ENCODE data around the gene RNGTT. TPM values are rescaled to one million over a fixed set of nuclear protein-coding genes. Genes with fewer than 3 reads are reported as not detected.

Gene RNGTT
- total and polyA plus RNA-seq, 10 of the 15 experiments (the other 5 are each of a cell fraction or from before 2014, with no cell fraction given): 7.7 to 30.4 (median 22.2) TPM

DNA sequence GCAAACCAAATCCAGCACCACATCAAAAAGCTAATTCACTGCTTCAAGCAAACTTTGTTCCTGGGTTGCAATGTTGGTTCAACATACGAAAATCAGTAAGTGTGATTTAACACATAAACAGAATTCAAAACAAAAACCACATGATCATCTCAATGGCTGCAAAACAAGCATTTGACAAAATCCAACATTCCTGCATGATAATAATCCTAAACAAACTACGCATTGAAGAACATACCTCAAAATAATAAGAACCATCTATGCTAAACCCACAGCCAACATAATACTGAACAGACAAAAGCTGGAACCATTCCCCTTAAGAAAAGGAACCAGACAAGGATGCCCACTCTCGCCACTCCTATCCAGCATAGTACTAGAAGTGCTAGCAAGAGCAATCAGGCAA lies 49.9 kb downstream of the RNGTT start:
- Histone ChIP-seq H3K27me3 (replicated peaks in 1 of 2; ENCODE audit: control insufficient read depth in 2 of 2, insufficient read depth in 2 of 2, low read length in 1 of 2) (no peaks in the 10 kb centered on the region), H3K36me3 (ENCODE audit: control insufficient read depth in 2 of 2, insufficient read depth in 2 of 2, low read length in 1 of 2) (peaks cover 0 to 2% of the 10 kb centered on the region in 2 experiments; a peak in 1 of 4 replicates), H3K9ac (ENCODE audit: control insufficient read depth, insufficient read depth, low read length) (no peak overlapping the region), H3K9me3 (replicated peaks; ENCODE audit: control insufficient read depth, insufficient read depth, low read length) (peaks cover 5% of the 10 kb centered on the region), H2AFZ (ENCODE audit: control insufficient read depth, low read depth, low read length) (no peak overlapping the region), H3K27ac (ENCODE audit: control insufficient read depth, insufficient read depth) (no peak overlapping the region), H3K4me1 (ENCODE audit: control insufficient read depth, insufficient read depth, low read length) (no peaks in the 10 kb centered on the region), H3K4me2 (ENCODE audit: control insufficient read depth, insufficient read depth) (no peak overlapping the region), H3K79me2 (ENCODE audit: control insufficient read depth, insufficient read depth, low read length) (no peaks in the 10 kb centered on the region; the same call in none of the 2 replicates), H4K20me1 (ENCODE audit: control insufficient read depth, insufficient read depth) (no peaks in the 10 kb centered on the region), H3K4me3 (no peak overlapping the region)
- FAIRE-seq (no peak), ATAC-seq (no peak), DNase-seq (ENCODE audit: low read depth, low spot score) (no peak)
- POLR2A ChIA-PET: no interaction called here
- in situ Hi-C loops (cut with MboI): no loop called here
- CTCF ChIA-PET: no interaction called here
- intact Hi-C loops (cut with micrococcal nuclease; ENCODE audit: unreplicated experiment): no loop called here
- SMC1A ChIA-PET (ENCODE audit: uncharacterized antibody, unreplicated experiment): interaction anchor here (1.0 to 3.7 kb wide), 2 partner anchors 14 to 21 kb away, joined by 3 to 12 read pairs; no protein-coding TSS in a partner anchor
- TF ChIP-seq ETV6 (conservative IDR thresholded peaks at IDR 0.05 in 1 of 2, IDR thresholded peaks at IDR 0.05 in 1 of 2; ENCODE audit: borderline replicate concordance in 1 of 2, low read depth in 1 of 2): no peak
- TF ChIP-seq, protein P1, sequence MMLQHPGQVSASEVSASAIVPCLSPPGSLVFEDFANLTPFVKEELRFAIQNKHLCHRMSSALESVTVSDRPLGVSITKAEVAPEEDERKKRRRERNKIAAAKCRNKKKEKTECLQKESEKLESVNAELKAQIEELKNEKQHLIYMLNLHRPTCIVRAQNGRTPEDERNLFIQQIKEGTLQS (IDR thresholded peaks at IDR 0.05; ENCODE audit: borderline replicate concordance, extremely low read depth, low read depth, low read length): no peak
- no peak for TF ChIP-seq YY1 (IDR thresholded peaks at IDR 0.05; ENCODE audit: low read depth, low read length)
- WGBS (ENCODE audit: insufficient coverage, insufficient replicate concordance, low lambda C conversion rate, missing lambda C conversion rate): 95% methylated on average over 3 of the region's 3 CpGs
- BruUV-seq (replicated peaks): no TSS peak
- RAD21 ChIA-PET (ENCODE audit: unreplicated experiment): interaction anchor here (0.6 kb wide), 1 partner anchor 1590 kb away, joined by 3 read pairs; no protein-coding TSS in a partner anchor

DNA sequence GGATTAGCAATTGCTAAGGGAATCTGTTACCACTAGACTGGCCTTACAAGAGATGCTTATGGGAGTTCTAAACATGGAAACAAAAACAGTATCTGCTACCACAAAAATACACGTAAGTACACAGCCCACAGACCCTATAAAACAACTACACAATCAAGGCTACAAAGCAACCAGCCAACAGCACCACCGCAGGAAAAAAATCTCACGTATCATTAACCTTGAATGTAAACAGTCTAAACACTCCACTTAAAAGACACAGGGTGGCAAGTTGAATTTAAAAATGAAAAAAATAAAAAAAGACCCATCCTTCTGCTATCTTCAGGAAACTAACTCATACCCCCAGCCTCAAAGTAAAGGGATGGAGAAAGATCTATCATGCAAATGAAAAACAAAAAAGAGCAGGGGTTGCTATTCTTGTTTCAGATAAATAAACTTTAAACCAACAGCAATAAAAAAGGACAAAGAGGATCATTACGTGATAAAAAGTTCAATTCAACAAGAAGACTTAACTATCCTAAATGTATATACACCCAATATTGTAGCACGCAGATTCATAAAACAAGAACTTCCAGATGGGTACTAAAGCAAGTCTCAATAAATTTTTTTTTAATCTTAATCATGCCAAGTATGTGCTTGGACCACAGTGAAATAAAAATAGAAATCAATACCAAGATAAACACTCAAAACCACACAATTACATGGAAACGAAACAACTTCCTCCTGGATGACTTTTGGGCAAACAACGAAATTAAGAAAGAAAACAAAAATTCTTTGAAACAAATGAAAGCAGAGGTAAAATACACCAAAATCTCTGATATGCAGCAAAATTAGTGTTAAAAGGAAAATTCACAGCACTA lies 52.3 kb downstream of the RNGTT start:
- Histone ChIP-seq H3K27ac (ENCODE audit: control insufficient read depth, insufficient read depth) (no peak overlapping the region), H3K36me3 (ENCODE audit: control insufficient read depth in 2 of 2, insufficient read depth in 2 of 2, low read length in 1 of 2) (peaks cover 0 to 2% of the 10 kb centered on the region in 2 experiments; a peak in 1 of 4 replicates), H3K4me2 (ENCODE audit: control insufficient read depth, insufficient read depth) (no peak overlapping the region), H3K9me3 (replicated peaks; ENCODE audit: control insufficient read depth, insufficient read depth, low read length) (peaks cover 9% of the 10 kb centered on the region), H3K79me2 (ENCODE audit: control insufficient read depth, insufficient read depth, low read length) (no peaks in the 10 kb centered on the region; the same call in none of the 2 replicates), H4K20me1 (ENCODE audit: control insufficient read depth, insufficient read depth) (no peaks in the 10 kb centered on the region), H3K4me1 (ENCODE audit: control insufficient read depth, insufficient read depth, low read length) (no peaks in the 10 kb centered on the region), H3K4me3 (no peak overlapping the region), H2AFZ (ENCODE audit: control insufficient read depth, low read depth, low read length) (no peak overlapping the region), H3K27me3 (replicated peaks in 1 of 2; ENCODE audit: control insufficient read depth in 2 of 2, insufficient read depth in 2 of 2, low read length in 1 of 2) (no peaks in the 10 kb centered on the region), H3K9ac (ENCODE audit: control insufficient read depth, insufficient read depth, low read length) (no peak overlapping the region)
- RAD21 ChIA-PET (ENCODE audit: unreplicated experiment): no interaction called here
- CTCF ChIA-PET: no interaction called here
- POLR2A ChIA-PET: no interaction called here
- BruUV-seq (replicated peaks): no TSS peak
- no peak for FAIRE-seq
- SMC1A ChIA-PET (ENCODE audit: uncharacterized antibody, unreplicated experiment): no interaction called here
- no peak for ATAC-seq
- in situ Hi-C loops (cut with MboI): no loop called here
- 93% methylated on average over 7 of the region's 7 CpGs for WGBS (ENCODE audit: insufficient coverage, insufficient replicate concordance, low lambda C conversion rate, missing lambda C conversion rate)
- DNase-seq (ENCODE audit: low read depth, low spot score): no peak
- intact Hi-C loops (cut with micrococcal nuclease; ENCODE audit: unreplicated experiment): no loop called here
- TF ChIP-seq ZNF24 (IDR thresholded peaks at IDR 0.05) (no peak), SPI1 (IDR thresholded peaks at IDR 0.05; ENCODE audit: borderline replicate concordance, insufficient read depth, low read depth, low read length) (no peak), SUZ12 (IDR thresholded peaks at IDR 0.05; ENCODE audit: unreplicated experiment) (no peak), ZNF622 (IDR thresholded peaks at IDR 0.05) (no peak), RB1 (IDR thresholded peaks at IDR 0.05; ENCODE audit: borderline replicate concordance) (no peak), MTA2 (IDR thresholded peaks at IDR 0.05; ENCODE audit: low read depth) (no peak), SIX5 (IDR thresholded peaks at IDR 0.05; ENCODE audit: low read depth, low read length, severe bottlenecking) (no peak), EP300 (IDR thresholded peaks at IDR 0.05; ENCODE audit: borderline replicate concordance in 1 of 2, control insufficient read depth in 1 of 2, low read depth in 2 of 2, low read length in 2 of 2) (no peak), TAF1 (IDR thresholded peaks at IDR 0.05; ENCODE audit: borderline replicate concordance, low read depth, low read length) (no peak), MTA3 (IDR thresholded peaks at IDR 0.05; ENCODE audit: borderline replicate concordance, low read length) (no peak), WRNIP1 (IDR thresholded peaks at IDR 0.05; ENCODE audit: borderline replicate concordance, low read depth, low read length) (no peak)
- TF ChIP-seq, protein P2, sequence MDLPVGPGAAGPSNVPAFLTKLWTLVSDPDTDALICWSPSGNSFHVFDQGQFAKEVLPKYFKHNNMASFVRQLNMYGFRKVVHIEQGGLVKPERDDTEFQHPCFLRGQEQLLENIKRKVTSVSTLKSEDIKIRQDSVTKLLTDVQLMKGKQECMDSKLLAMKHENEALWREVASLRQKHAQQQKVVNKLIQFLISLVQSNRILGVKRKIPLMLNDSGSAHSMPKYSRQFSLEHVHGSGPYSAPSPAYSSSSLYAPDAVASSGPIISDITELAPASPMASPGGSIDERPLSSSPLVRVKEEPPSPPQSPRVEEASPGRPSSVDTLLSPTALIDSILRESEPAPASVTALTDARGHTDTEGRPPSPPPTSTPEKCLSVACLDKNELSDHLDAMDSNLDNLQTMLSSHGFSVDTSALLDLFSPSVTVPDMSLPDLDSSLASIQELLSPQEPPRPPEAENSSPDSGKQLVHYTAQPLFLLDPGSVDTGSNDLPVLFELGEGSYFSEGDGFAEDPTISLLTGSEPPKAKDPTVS (IDR thresholded peaks at IDR 0.05; ENCODE audit: low read depth, low read length): no peak
